NCI-H2107 treated with DMSO at 0.1 percent for 48 hours (cell line): ENCODE measurements around the gene ZNF146.
"Not testable (repeated sequence)": the region's sequence is repeated elsewhere in the genome, so short reads cannot be mapped to it uniquely, and the experiment has no call there.

Experiments used
- DNase-seq: peaks from one replicate; lab custom pipeline; 2025; ENCODE audit not compliant: unreplicated experiment; lab: John Stamatoyannopoulos, UW

ZNF146 gene

DNA sequence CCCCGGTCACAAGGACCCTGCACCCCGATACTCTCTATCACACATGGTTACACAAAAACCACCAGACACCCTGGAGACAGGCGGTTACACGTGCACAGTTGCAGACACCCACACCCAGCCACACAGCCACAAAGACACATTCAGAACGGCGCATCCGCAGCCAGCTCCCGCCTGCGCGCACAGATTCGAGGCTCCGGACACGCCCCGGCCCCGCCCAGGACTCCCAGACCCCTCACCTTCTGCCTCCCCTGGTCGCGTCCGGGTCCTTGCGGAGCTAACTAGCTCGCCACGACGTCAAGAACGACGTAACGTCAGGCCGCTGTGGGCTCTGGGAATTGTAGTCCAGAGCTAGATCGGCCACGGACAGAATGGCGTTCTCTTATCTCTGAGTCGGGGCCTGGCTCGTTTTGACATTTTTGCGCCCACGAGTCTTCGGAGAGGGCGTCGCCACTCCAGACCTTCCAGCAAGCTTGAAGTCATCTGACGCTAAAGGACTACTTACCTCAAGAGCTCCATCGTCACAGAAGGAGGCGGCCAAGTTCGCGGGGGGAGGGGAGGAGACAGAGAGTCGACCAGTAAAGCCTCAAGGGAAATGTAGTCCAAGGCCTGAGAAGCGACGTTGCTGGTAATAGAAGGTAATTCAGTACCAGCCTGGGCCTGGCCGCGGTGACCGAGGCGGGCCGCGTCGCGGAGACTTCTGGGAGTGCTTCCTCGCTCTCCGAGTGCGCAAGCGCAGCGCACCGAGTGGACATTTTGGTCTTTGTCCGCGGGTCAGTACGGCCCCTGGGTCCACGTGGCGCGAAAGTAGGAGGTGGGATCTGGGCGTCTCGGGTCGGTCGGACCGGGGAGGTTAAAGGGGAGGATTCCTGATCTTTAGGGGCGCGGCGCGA is at the start of gene ZNF146, which contains the start of gene ZNF565:
Gene ZNF146, plus strand, starts transcription at position 721 of the 890 bp plus-strand sequence. CDS start 21,335 bp downstream, outside the sequence.
Gene ZNF565, minus strand, starts transcription at position 280 of the 890 bp plus-strand sequence. CDS start 12,680 bp downstream, outside the sequence.
- peak; percentile 95 for DNase-seq

DNA sequence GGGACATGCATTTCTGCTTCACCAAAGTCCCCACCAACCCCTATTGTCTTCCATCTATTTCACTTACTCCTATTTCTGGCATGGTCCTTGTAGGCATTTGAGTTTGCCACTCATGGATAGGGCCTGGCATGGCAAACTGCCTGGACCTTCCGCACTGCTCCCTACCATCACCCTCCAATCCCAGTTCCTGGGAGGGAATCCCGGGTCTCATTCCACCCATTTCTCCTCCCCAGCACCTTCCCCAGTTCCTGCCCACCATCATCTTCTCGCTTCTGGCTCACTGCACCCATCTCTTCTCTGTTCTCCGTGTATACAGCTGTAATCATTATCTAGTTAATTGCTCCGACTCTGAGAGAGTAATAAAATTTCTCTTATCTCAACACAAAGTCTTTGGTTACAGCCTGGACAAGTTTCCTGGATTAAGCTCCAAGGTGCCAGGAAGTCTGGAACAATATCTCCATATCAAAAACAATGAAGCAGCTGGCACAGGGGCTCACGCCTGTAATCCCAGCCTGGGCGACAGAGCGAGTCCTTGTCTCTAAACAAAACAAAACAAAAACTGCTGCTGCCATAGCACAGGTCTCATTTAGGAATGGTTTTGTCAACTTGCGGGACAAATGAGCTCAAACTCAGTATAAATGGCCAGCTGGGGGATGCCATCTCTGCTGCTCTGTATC is 45.7 kb upstream of the ZNF146 start:
- DNase-seq = peak; percentile 62

DNA sequence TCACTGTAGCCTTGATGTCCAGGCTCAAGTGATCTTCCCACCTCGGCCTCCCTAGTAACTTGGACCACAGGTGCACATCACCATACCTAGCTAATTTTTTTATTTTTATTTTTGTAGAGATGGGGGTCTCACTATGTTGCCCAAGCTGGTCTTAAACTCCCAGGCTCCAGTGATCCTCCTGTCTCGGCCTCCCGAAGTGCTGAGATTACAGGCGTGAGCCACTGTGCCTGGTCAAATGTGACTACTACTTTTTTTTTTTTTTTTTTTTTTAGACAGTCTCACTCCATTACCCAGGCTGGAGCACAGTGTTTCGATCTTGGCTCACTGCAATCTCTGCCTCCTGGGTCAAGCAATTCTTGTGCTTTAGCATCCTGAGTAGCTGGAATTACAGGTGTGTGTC is 42.1 kb upstream of the ZNF146 start:
- no peak for DNase-seq

DNA sequence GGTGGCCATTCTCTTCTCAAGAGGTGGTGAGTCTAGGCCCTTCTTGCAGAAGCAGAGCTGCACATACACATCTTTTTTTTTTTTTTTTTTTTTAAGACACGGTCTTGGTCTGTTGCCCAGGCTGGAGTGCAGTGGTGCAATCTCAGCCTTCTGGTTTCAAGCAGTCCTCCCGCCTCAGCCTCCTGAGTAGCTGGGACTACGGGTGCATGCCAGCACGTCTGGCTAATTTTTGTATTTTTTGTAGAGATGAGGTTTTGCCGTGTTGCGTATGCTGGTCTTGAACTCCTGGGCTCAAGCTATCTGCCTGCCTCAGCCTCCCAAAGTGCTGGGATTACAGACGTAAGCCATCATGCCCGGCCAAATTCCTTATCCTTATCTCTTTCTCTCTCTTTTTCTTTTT is 41.1 kb upstream of the ZNF146 start:
- DNase-seq = not testable (repeated sequence)

DNA sequence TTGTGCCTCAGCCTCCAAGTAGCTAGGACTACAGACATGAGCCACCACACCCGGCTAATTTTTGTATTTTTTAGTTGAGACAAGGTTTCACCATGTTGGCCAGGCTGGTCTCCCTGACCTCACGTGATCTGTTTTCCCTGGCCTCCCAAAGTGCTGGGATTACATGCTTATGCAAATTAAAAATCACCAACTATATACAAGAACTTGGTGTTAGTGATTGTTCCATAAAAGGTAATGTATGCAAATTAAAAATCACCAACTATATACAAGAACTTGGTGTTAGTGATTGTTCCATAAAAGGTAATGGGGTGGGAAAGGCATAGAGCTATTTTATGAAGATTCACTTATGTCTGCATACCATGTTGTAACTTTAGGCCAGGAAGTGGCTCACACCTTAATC is 35.8 kb upstream of the ZNF146 start:
- DNase-seq = not testable (repeated sequence)

DNA sequence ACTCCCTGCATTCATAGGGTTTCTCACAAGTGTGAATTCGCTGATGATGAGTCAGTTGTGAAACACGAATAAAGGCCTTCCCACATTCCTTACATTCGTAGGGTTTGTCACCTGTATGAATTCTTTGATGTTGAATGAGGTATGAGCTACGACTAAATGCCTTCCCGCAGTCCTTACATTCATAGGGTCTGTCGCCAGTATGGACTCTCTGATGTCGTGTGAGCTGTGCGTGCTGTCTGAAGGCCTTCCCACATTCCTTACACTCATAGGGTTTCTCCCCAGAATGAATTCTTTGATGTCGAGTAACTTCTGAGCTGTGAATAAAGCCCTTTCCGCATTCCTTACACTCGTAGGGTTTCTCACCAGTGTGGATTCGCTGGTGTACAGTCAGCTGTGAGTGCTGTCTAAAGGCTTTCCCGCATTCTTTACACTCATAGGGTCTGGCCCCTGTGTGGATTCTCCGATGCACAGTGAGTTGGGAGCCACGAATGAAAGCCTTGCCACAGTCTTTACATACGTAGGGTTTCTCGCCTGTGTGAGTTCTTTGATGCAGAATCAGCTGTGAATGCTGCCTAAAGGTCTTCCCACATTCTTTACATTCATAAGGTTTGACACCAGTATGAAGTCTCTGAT is 32.2 kb upstream of the ZNF146 start:
- DNase-seq = no peak

DNA sequence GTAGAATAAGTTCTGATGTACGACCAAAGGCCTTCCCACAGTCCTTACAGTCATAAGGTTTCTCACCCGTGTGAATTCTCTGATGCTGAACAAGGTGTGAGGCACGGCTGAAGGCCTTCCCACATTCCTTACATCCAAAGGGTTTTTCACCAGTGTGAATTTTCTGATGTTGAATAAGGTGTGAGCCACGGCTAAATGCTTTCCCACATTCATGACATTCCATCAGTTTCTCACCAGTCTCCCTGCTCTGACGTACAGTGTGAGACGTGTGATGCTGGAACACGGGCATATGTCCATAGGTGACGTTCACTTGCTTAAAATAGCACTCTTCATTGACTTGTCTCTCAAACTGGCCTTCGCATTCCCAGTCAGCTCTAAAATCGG is 31.7 kb upstream of the ZNF146 start:
- no peak for DNase-seq

DNA sequence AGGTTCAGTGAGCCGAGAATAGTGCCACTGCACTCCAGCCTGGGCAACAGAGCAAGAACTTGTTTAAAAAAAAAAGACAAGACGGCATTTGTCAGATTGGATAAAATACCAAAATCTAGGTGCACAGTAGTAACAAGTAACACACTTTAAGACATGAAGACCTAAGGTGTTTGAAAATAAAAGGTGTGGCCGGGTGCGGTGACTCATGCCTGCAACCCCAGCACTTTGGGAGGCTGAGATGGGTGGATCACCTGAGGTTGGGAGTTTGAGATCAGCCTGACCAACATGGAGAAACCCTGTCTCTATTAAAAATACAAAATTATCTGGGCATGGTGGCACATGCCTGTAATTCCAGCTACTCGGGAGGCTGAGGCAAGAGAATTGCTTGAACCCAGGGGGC is 28.2 kb upstream of the ZNF146 start:
- DNase-seq = not testable (repeated sequence)

DNA sequence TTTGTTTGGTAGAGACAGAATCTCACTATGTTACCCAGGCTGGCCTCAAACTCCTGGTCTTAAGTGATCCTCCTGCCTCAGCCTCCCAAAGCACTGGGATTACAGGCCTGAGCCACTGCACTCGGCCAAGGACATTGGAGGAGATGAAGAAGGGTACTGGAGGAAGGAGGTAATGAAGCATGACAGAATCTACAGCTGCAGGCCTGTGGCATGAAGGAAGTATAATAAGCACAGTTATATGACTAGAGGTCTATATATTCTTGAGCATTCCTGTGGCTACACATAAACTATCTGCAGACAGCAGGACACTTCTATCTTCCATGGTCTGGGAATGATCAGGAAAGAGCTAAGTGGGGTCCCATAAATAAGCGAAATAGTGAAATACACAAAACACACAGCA is 18.7 kb upstream of the ZNF146 start:
- no peak for DNase-seq

DNA sequence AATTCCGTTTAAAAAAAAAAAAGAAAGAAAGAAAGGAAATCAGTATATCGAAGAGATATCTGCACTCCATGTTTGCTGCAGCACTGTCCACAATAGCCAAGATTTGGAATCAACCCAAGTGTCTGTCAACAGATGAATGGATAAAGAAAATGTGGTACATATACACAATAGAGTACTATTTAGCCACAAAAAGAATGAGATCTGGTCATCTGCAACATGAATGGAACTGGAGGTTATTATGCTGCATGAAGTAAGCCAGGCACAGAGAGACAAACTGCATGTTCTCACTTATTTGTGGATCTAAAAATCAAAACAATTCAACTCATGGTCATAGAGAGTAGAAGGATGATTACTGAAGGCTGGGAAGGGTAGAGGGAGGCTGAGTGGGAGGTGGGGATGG is 16.8 kb upstream of the ZNF146 start:
- DNase-seq = no peak

DNA sequence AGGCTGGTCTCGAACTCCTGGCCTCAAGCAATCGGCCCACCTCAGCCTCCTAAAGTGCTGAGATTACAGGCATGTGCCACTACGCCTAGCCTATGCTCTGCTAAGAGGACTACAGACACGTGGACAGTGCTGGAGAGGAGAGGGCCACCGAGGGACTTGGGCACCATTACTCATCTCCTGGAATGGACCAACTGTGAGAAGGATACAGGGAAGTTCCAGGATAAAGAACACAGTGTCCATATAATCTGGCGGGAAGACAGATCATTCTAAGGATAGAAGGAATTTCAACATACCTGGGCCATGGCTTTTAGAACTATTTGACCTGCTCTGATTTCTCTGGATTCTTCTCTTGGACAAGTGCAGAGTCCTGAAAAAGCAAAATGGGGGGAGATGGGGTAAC is 13.2 kb upstream of the ZNF146 start:
- no peak for DNase-seq

DNA sequence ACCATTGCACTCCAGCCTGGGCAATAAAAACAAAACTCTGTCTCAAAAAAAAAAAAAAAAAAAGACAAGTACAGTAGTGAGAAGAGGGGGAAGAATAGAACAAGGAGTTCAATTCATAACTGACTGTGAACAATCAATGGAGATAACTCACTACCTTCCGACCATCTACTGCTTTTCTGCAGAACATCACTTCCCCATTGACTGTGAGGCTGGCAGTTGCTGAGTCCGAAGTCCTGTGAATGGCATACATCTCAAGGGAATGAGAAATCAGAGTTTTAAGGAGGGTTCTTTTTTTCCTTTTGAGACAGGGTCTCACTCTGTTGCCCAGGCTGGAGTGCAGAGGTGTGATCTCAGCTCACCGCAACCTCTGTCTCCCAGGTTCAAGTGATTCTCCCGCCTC is 11.6 kb upstream of the ZNF146 start:
- no peak for DNase-seq

DNA sequence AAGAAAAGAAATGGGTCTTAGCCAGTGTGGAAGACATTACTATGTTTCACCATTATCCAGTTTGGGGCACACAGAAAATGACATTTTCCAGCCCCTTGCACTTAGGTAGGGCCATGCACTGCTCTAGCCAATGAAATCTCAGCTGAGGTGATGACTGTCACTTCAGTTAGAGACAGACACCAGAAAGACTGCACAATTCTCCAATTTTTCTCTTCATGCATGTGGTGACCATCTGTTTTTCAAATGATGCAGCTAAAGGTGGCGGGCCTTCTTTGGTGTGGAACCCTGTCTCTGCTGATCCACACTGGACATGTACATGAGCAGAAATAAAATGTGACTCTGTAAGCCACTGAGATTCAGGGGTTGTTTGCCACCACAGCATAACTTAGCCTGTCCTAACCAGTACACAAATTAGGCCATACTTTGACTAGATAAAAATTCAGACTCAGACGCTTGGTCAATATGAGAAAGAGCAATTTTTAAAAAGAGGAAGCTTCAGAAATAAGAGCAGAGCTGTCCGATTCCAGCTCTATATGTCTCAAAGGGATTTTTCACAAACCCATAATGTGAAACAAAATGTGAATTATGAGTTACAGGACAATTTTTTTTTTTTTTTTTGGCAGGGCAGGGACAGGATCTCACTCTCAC is 7.2 kb upstream of the ZNF146 start:
- DNase-seq = no peak

DNA sequence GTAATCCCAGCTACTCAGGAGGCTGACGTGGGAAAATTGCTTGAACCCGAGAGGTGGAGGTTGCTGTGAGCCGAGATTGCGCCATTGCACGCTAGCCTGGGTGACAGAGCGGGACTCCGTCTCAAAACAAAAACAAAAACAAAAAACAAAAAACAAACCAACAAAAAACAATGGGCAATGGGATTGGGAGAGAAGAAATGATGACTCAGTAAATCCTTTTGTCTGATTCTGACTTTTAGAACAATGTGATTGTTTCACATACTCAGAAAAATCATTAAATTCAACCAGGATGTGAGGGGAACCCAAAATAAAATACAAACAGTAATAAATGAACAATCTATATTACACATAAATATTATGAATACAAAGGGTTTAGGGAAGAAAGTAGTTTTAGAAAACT is 5.5 kb upstream of the ZNF146 start:
- no peak for DNase-seq

DNA sequence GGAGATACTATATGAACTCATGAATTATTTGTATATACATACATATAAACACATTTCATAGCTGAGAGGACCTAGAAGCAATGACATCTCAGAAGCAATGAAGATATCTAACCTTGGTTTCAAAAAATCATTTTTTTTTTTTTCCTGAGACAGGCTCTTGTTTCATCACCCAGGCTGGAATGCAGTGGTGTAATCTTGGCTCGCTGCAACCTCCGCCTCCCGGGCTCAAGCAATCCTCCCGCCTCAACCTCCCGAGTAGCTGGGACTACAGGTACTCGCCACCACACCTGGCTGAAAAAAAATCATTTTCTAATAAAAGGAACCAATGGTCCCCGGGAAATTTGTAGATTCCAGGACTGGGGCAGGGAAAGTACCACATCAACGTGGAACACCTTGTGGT is 4.4 kb upstream of the ZNF146 start:
- no peak for DNase-seq

DNA sequence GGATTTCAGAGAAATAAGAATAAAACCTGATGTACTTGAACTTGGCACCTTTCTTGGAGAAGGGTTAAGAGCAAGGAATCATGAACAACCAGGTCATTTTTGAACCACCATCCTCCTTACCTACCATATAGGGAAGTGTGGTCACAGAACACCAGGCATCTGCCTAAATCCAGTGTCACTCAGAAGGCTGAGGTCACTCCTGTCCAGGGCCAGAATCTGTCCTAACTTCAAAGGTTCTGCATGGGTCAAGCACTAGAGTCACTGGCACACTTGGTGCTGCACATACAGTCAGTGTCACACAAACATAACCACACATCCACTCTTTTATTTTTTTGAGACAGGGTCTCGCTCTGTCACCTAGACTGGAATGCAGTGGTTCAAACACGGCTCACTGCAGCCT is 2.0 kb upstream of the ZNF146 start:
- DNase-seq = no peak

DNA sequence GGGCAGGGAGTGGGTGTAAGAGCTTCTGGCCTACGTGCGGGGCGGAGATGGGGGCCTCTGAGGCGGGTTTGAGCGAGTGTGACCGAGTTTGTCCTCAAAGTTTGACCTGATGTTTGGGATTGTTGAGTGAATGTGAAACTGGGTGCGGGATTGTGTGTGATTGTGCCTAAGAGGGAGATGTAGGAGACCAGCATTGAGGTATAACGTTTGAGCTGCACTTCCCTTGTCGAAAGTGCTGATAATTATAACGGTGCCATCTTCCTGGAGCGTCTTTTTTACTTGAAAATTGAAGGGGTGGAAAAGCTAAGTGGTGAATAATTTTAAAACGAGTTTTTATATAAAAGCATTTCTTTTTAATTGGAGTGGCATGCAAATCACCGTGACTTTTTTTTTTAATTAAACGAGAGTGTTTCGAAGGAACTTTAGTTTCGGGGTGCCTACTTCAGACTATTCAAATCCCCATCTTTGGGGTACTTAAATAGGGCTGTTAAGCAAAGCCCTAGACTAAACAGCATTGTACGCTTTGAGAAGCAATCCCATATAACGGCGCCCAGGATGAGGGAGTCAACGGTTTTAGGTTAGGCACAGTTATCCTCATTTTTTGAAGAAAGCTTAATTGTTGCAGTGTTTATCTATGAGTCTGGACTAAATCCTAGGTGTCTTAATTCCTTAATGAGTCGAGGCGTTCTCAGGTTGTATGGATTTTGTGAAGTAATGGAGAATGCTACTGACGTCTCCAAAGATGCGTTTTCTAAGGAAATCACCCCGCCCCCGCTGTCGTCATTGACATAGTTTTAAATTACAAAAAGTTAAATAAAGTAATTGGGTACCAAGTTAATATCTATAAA is 594 bp downstream of the ZNF146 start:
- no peak for DNase-seq

DNA sequence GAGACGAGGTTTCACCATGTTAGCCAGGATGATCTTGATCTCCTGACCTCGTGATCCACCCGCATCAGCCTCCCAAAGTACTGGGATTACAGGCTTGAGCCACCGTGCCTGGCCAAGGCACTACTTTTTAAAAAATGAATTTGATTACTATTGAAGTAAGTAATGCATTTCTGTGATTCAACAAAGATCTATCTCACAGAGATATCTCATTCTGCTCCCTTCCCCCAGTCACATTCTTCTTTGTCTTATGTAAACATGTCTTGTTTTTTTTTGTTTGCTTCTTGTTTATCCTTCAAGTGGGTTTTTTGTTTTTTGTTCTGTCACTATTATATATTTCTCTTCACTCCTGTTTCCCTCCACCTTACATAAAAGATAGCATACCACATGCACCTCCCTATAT is 6.6 kb downstream of the ZNF146 start:
- no peak for DNase-seq

DNA sequence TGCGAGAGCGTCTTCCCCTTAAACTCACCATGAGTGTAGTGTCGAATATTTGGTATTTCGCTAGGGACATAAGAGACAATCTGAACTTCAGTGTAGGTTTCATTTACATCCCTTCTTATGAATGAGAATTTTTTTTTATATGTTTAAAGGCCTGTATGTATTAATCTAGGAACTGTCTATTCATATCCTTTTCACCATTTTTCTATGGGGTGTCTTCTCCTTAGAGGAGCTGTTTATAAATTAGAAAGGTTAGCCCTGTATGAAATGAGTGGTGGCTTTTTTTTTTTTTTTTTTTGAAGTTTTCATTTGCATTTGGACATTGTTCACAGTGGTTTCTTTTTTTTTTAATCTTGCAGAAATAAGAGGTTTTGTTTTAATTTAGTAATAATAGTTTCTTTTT is 7.6 kb downstream of the ZNF146 start:
- DNase-seq = no peak

DNA sequence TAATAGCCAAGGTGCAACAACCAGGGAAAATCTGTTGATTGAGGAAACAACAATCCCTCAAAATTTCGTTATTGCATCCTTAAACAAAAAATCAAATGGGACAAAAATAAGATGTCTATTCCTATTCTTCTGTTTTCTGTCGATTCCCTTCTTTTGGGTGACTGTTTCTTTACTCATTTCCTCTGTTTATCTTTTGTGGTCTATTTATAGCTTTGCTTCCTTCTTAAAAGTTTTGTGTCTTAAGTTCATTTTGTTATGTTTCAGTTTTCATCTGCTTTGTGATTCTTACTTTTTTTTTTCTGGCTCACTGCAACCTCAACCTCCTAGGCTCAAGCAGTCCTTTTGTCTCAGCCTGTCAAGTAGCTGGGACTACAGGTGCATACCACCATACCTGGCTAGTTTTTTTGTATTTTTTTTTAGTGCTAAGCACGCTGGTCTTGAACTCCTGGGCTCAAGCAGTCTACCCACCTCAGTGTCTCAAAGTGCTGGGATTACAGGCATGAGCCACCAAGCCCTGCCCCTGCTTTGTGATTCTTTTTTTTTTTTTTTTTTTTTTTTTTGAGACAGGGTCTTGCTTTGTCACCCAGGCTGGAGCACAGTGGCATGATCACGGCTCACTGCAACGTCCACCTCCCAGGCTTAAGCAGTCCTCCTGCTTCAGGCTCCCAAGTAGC is 10.4 kb downstream of the ZNF146 start:
- DNase-seq = no peak
